Endothelial cell (in vitro differentiated cells): ENCODE measurements around the gene SERTAD4. TPM values are rescaled to one million over a fixed set of nuclear protein-coding genes. Genes with fewer than 3 reads are reported as not detected.

Experiments
- DNase-seq: peaks from one replicate; pipeline ENCODE4 v3.0.0; 2021; ENCODE audit warnings: low spot score
- H3K27ac Mint-ChIP-seq: one replicate; pipeline ENCODE4 v1.8.0; 2021; ENCODE audit warnings: mixed read lengths, inconsistent platforms; ENCODE audit not compliant: unreplicated experiment
- H3K27me3 Mint-ChIP-seq: one replicate; pipeline ENCODE4 v1.8.0; 2021; ENCODE audit warnings: mild to moderate bottlenecking, moderate library complexity, mixed read lengths, inconsistent platforms; ENCODE audit not compliant: unreplicated experiment
- H3K36me3 Mint-ChIP-seq: one replicate; pipeline ENCODE4 v1.8.0; 2021; ENCODE audit warnings: mild to moderate bottlenecking, low read depth, mixed read lengths, inconsistent platforms; ENCODE audit not compliant: unreplicated experiment
- H3K4me1 Mint-ChIP-seq: one replicate; pipeline ENCODE4 v1.8.0; 2021; ENCODE audit warnings: mild to moderate bottlenecking, mixed read lengths, inconsistent platforms; ENCODE audit not compliant: unreplicated experiment
- H3K4me3 Mint-ChIP-seq: one replicate; pipeline ENCODE4 v1.8.0; 2021; ENCODE audit warnings: mild to moderate bottlenecking, mixed read lengths, inconsistent platforms; ENCODE audit not compliant: unreplicated experiment
- H3K9me3 Mint-ChIP-seq: one replicate; pipeline ENCODE4 v1.8.0; 2021; ENCODE audit warnings: mixed read lengths, inconsistent platforms; ENCODE audit not compliant: unreplicated experiment
- CTCF ChIP-seq: fragments of 200-600 bp; sonication (generic); IDR thresholded peaks from one replicate; pipeline ENCODE4 v1.5.0; 2021; ENCODE audit warnings: antibody characterized with exemption; ENCODE audit not compliant: unreplicated experiment
- total RNA-seq: library from RNA; stranded (reverse); fragmentation: NEBNext Ultra II Directional; extraction: Animal tissue kit (Norgen Biotek cat#: 25700); gene quantifications from one replicate; pipeline ENCODE4 v1.2.1, GENCODE V29; 2021; ENCODE audit not compliant: unreplicated experiment

The SERTAD4 gene
- total RNA-seq, 1 donor from 2014 or later: 0.72 TPM

GRCh38 chr1:210214573-210215409 is 17.8 kb upstream of the SERTAD4 start:
- H3K36me3 Mint-ChIP-seq: no peaks in the 10 kb centered on the region
- TF ChIP-seq CTCF: no peak
- H3K4me1 Mint-ChIP-seq: no peaks in the 10 kb centered on the region
- no peak overlapping the region for H3K4me3 Mint-ChIP-seq
- no peaks in the 10 kb centered on the region for H3K27me3 Mint-ChIP-seq
- DNase-seq: no peak
- no peaks in the 10 kb centered on the region for H3K9me3 Mint-ChIP-seq
- no peak overlapping the region for H3K27ac Mint-ChIP-seq

DNA sequence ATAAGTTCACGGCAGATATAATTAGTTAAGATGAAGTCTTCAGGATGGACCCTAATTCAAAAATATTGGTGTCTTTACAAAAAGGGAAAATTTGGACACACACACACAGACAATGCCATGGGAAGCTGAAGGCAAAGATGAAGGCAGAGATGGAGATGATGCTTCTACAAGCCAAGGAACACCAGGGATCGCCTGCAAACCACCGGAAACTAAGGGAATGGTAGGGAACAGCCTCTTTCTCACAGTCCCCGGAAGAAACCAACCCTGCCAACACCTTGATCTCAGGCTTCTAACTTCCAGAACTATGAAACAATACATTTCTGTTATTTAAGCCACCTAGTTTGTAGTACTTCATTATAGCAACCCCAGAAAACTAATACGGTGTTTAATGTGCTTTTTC is 15.1 kb upstream of the SERTAD4 start:
- Mint-ChIP-seq H3K27me3 (no peaks in the 10 kb centered on the region), H3K4me1 (peaks cover 3% of the 10 kb centered on the region), H3K36me3 (no peaks in the 10 kb centered on the region), H3K4me3 (no peak overlapping the region), H3K9me3 (no peaks in the 10 kb centered on the region), H3K27ac (no peak overlapping the region)
- TF ChIP-seq CTCF: no peak
- DNase-seq: no peak

DNA sequence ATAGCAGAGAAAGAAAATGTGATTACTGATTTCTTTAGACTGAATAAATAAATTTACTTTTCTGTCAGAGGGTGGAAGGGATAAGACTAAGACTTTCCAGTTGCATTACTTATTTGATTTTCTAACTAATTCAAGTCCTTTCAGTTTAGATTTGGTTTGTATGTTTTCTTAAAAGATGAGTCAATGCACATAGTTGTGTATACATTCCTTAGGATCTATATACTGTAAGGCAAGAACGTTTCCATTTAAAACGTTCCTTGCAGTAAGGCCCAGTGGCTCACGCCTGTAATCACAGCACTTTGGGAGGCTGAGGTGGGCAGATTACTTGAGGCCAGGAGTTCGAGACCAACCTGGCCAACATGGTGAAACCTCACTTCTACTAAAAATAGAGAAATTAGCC is 14.5 kb upstream of the SERTAD4 start:
- no peaks in the 10 kb centered on the region for H3K36me3 Mint-ChIP-seq
- DNase-seq: no peak
- no peak for TF ChIP-seq CTCF
- H3K27ac Mint-ChIP-seq: no peak overlapping the region
- no peaks in the 10 kb centered on the region for H3K27me3 Mint-ChIP-seq
- H3K4me3 Mint-ChIP-seq: no peak overlapping the region
- H3K9me3 Mint-ChIP-seq: no peaks in the 10 kb centered on the region
- peaks cover 3% of the 10 kb centered on the region for H3K4me1 Mint-ChIP-seq

DNA sequence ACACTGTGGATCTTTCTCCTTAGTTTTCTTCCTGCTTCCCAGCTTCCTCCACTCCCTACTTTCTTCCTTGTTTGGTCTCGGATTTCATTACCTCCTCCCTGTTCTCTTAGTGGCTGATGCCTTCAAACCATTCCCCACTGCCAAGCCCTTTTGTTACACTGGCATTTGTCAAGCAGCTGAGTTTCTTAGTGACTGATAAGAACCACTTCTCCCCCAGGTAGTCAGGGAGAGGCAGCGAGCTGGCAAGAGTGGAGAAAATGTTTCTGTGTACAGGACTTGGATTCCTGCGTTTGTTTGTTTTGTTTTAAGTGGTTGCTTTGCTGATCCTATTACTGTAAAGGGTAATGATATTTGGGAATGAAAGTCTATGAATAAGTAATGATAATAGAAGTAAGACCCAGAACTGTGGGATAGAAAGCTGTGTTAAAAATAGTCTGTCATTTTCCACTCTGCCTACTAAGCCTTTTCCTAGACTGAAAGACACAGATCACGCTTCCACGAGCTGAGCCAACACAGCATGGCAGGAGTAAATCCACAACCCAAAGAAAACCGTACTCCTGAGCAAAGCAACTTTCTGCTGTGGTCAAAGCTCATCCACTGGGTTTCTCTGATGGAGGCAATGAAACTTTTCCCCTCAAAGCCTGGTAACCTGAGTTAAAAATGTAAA is 10.1 kb upstream of the SERTAD4 start:
- peaks cover 3% of the 10 kb centered on the region for H3K4me1 Mint-ChIP-seq
- no peak for TF ChIP-seq CTCF
- no peak for DNase-seq
- peaks cover 1% of the 10 kb centered on the region for H3K27me3 Mint-ChIP-seq
- H3K4me3 Mint-ChIP-seq: no peak overlapping the region
- no peak overlapping the region for H3K27ac Mint-ChIP-seq
- H3K9me3 Mint-ChIP-seq: no peaks in the 10 kb centered on the region
- H3K36me3 Mint-ChIP-seq: no peaks in the 10 kb centered on the region
